Ectodermal cell (in vitro differentiated cells): ENCODE data around the gene VDR.

Source experiments
- H3K27ac ChIP-seq: 2 replicates; pipeline ENCODE4 v1.7.0; 2013; ENCODE audit warnings: mild to moderate bottlenecking, low read depth, low read length; ENCODE audit not compliant: insufficient read depth, poor library complexity, severe bottlenecking
- H3K27me3 ChIP-seq: 2 replicates; pipeline ENCODE4 v1.7.0; 2013; ENCODE audit warnings: mild to moderate bottlenecking, low read length; ENCODE audit not compliant: insufficient read depth, control insufficient read depth, poor library complexity, severe bottlenecking
- H3K36me3 ChIP-seq: one replicate; pipeline ENCODE4 v1.7.0; 2013; ENCODE audit warnings: low read length; ENCODE audit not compliant: control insufficient read depth, insufficient read depth
- H3K4me1 ChIP-seq: one replicate; pipeline ENCODE4 v1.7.0; 2013; ENCODE audit warnings: low read length; ENCODE audit not compliant: control insufficient read depth, insufficient read depth
- H3K4me3 ChIP-seq: 2 replicates; pipeline ENCODE4 v1.7.0; 2013; ENCODE audit warnings: low read depth, low read length, control low read depth; ENCODE audit not compliant: insufficient read depth
- H3K9me3 ChIP-seq: 2 replicates; pipeline ENCODE4 v1.7.0; 2013; ENCODE audit warnings: mild to moderate bottlenecking, low read length, moderate library complexity; ENCODE audit not compliant: control insufficient read depth
- WGBS, 2 experiments: methylation state at CpG; one replicate each; pipeline ENCODE4 v1.1.7; 2013; ENCODE audit warnings: missing lambda C conversion rate in 2 of 2; 5-methylcytosine and 5-hydroxymethylcytosine counted together

Gene VDR

DNA sequence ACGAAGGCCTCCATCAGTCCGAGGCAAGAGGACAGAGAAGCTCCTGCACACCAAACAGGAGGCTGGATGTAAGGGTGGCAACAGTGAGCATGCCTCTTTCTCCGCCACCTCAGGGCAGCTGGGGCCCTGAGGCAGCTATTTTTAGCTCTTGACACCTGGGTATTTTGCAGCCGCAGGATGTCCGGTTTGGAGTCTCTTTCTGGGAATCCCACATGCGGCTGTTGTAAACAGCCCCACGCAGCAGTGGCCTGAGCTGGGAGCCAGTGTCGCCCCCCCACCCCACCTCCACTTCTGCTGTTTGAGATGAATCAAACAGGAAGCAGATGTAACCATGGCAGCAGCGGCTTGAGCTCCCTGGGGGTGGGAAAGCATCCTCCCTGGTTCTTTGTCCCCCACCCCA is 96.7 kb downstream of the VDR start:
- no peak overlapping the region for H3K4me3 ChIP-seq
- 82 to 84% methylated on average over 9 of the region's 9 CpGs for WGBS, 2 experiments
- H3K4me1 ChIP-seq = peaks cover 42% of the 10 kb centered on the region
- H3K9me3 ChIP-seq = no peaks in the 10 kb centered on the region
- H3K27ac ChIP-seq = no peak overlapping the region
- no peaks in the 10 kb centered on the region for H3K27me3 ChIP-seq
- no peaks in the 10 kb centered on the region for H3K36me3 ChIP-seq

DNA sequence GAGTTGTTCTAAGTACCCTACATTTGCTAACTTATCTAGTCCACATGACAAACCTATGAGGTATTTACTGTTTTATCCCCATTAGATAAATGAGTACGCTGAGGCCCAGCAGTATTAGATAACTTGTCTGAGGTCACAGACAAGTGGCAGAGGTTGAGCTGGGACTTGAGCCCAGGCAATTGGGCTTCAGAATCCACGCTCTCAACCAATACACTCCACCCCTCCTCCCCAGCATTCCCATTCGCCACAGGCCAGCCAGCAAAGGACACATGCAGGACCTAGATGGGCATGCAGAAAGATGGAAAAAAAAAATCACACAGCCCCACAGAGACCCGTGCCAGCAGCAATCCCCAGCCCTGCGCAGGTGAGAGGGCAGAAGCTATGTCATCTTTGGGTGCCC is 97.5 kb downstream of the VDR start:
- H3K27ac ChIP-seq = no peak overlapping the region
- H3K36me3 ChIP-seq = no peaks in the 10 kb centered on the region
- WGBS, 2 experiments = 90 to 92% methylated on average over 5 of the region's 5 CpGs
- H3K27me3 ChIP-seq = no peaks in the 10 kb centered on the region
- H3K9me3 ChIP-seq = no peaks in the 10 kb centered on the region
- H3K4me3 ChIP-seq = no peak overlapping the region
- H3K4me1 ChIP-seq = peaks cover 35% of the 10 kb centered on the region

DNA sequence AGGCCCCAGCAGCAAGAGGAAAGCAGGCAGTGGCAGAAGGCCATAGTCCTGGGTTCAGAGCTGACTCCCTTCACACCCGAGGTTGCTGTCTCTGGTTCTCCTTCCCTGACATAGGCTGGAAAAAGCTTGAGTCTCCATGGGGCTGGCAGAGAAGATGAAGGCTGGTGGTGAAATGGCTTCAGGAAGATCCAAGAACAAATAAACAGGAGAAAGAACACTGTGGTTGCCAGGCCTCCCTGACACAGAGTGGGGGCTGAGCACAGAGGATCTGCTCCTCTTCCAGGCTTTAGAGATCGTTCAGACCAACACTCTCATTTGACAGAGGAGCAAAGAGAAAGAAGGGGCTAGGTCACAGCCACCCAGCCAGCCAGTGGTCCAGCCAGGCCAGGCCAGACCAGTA is 99.4 kb downstream of the VDR start:
- H3K4me3 ChIP-seq = no peak overlapping the region
- WGBS, 2 experiments = 93 to 94% methylated on average over 2 of the region's 2 CpGs
- H3K36me3 ChIP-seq = no peaks in the 10 kb centered on the region
- H3K27ac ChIP-seq = no peak overlapping the region
- H3K27me3 ChIP-seq = no peaks in the 10 kb centered on the region
- H3K9me3 ChIP-seq = no peaks in the 10 kb centered on the region
- peaks cover 21% of the 10 kb centered on the region for H3K4me1 ChIP-seq

DNA sequence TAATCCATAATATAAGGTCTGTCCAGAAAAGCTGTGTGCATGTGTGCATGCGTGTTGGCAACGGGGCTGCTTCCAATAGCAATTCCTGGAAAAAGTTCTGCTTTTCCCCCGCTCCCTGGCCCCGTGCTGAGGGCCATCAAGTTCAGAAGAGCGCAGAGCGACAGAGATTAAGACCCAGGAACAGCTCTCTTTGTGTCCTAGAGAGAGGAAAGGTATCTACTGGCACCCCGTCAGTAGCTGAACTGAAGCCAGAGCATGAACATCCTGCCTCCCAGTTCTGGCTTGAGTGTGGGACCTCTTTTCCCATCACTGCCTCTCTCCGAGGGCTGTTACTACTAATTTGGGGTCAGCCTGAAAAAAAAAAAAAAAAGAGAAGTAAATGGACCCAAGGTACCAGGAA is 100.6 kb downstream of the VDR start:
- Histone ChIP-seq H3K36me3 (no peaks in the 10 kb centered on the region), H3K27ac (no peak overlapping the region), H3K4me3 (no peak overlapping the region), H3K27me3 (no peaks in the 10 kb centered on the region), H3K9me3 (no peaks in the 10 kb centered on the region), H3K4me1 (peaks cover 21% of the 10 kb centered on the region)
- WGBS, 2 experiments = 95 to 96% methylated on average over 8 of the region's 8 CpGs

GRCh38 chr12:47803191-47803875 is 101.5 kb downstream of the VDR start:
- H3K4me1 ChIP-seq = peaks cover 16% of the 10 kb centered on the region
- H3K9me3 ChIP-seq = no peaks in the 10 kb centered on the region
- H3K27me3 ChIP-seq = no peaks in the 10 kb centered on the region
- H3K4me3 ChIP-seq = no peak overlapping the region
- H3K36me3 ChIP-seq = no peaks in the 10 kb centered on the region
- WGBS, 2 experiments = 92 to 93% methylated on average over 12 of the region's 12 CpGs
- no peak overlapping the region for H3K27ac ChIP-seq

DNA sequence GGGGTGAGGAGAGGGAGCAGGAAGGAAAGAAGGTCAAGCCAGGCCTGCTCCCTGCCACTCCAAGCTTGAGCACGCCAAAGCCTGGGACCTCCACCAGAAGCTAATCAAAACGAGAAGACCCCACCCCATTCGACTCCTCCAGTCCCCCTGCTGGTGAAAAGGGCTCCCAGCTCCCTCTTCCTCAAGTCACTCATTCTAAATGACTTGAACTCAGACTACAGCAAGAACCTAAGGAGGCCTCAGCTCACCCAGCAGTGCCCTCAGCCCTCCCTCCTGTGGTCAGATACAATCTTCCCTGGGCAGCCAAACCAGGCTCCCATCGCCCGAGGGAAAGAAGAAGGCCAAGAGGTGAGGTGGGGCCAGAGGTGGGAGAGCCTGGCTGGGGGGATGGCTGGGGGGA is 102.5 kb downstream of the VDR start:
- H3K4me3 ChIP-seq = no peak overlapping the region
- peaks cover 9% of the 10 kb centered on the region for H3K4me1 ChIP-seq
- 71 to 80% methylated on average over 5 of the region's 5 CpGs for WGBS, 2 experiments
- H3K36me3 ChIP-seq = no peaks in the 10 kb centered on the region
- H3K27ac ChIP-seq = no peak overlapping the region
- H3K27me3 ChIP-seq = no peaks in the 10 kb centered on the region
- H3K9me3 ChIP-seq = no peaks in the 10 kb centered on the region

- Histone ChIP-seq H3K4me3 (no peak overlapping the region), H3K4me1 (peaks cover 9% of the 10 kb centered on the region), H3K27me3 (no peaks in the 10 kb centered on the region), H3K27ac (no peak overlapping the region), H3K36me3 (no peaks in the 10 kb centered on the region), H3K9me3 (no peaks in the 10 kb centered on the region)
- WGBS, 2 experiments = 88 to 90% methylated on average over 9 of the region's 9 CpGs
These were observed 102.9 kb downstream of the VDR start for GRCh38 chr12:47801904-47802246.

GRCh38 chr12:47801170-47801903 is 103.5 kb downstream of the VDR start:
- H3K4me1 ChIP-seq = peaks cover 9% of the 10 kb centered on the region
- 89 to 92% methylated on average over 7 of the region's 7 CpGs for WGBS, 2 experiments
- no peaks in the 10 kb centered on the region for H3K9me3 ChIP-seq
- no peak overlapping the region for H3K27ac ChIP-seq
- H3K4me3 ChIP-seq = no peak overlapping the region
- no peaks in the 10 kb centered on the region for H3K27me3 ChIP-seq
- H3K36me3 ChIP-seq = no peaks in the 10 kb centered on the region

- no peak overlapping the region for H3K4me3 ChIP-seq
- H3K27me3 ChIP-seq = no peaks in the 10 kb centered on the region
- 89 to 92% methylated on average over 7 of the region's 7 CpGs for WGBS, 2 experiments
- no peaks in the 10 kb centered on the region for H3K36me3 ChIP-seq
- no peak overlapping the region for H3K27ac ChIP-seq
- H3K4me1 ChIP-seq = peaks cover 9% of the 10 kb centered on the region
- no peaks in the 10 kb centered on the region for H3K9me3 ChIP-seq
These were observed 104.2 kb downstream of the VDR start for GRCh38 chr12:47800582-47800981.

GRCh38 chr12:47799357-47799955 is 105.3 kb downstream of the VDR start:
- H3K9me3 ChIP-seq = no peaks in the 10 kb centered on the region
- no peak overlapping the region for H3K27ac ChIP-seq
- H3K36me3 ChIP-seq = no peaks in the 10 kb centered on the region
- 92 to 94% methylated on average over 7 of the region's 7 CpGs for WGBS, 2 experiments
- H3K27me3 ChIP-seq = no peaks in the 10 kb centered on the region
- peaks cover 9% of the 10 kb centered on the region for H3K4me1 ChIP-seq
- no peak overlapping the region for H3K4me3 ChIP-seq
